IPS-18c (cell line): ENCODE data around the gene RAB23.
A peak's percentile ranks its signal among the peaks of the same experiment; 100 is the strongest.

Source experiments
- H3K4me3 ChIP-seq: 2 replicates; pipeline ENCODE4 v1.7.0; 2013; ENCODE audit warnings: low read depth, mild to moderate bottlenecking, low read length, moderate library complexity; ENCODE audit not compliant: insufficient read depth
- H3K9me3 ChIP-seq: one replicate; pipeline ENCODE4 v1.6.1; 2013; ENCODE audit warnings: mild to moderate bottlenecking, low read length, moderate library complexity; ENCODE audit not compliant: control insufficient read depth, insufficient read depth

Gene RAB23

GRCh38 chr6:57207141-57207540 lies 15.0 kb downstream of the RAB23 start:
- H3K4me3 ChIP-seq = no peak overlapping the region
- no peaks in the 10 kb centered on the region for H3K9me3 ChIP-seq

- no peaks in the 10 kb centered on the region for H3K9me3 ChIP-seq
These were observed 16.4 kb downstream of the RAB23 start for GRCh38 chr6:57205550-57206328.

GRCh38 chr6:57201718-57202117 lies 20.4 kb downstream of the RAB23 start:
- Histone ChIP-seq H3K9me3 (no peaks in the 10 kb centered on the region), H3K4me3 (no peak overlapping the region)

More at GRCh38 chr6:57205550-57206328, 16.4 kb downstream of the RAB23 start:
- H3K4me3 ChIP-seq = no peak overlapping the region

- no peaks in the 10 kb centered on the region for H3K9me3 ChIP-seq
- no peak overlapping the region for H3K4me3 ChIP-seq
These were observed 23.0 kb downstream of the RAB23 start for GRCh38 chr6:57198926-57199636.

GRCh38 chr6:57195457-57195856 lies 26.6 kb downstream of the RAB23 start:
- H3K9me3 ChIP-seq = no peaks in the 10 kb centered on the region

GRCh38 chr6:57193177-57193576 lies 28.9 kb downstream of the RAB23 start:
- no peaks in the 10 kb centered on the region for H3K9me3 ChIP-seq
- no peak overlapping the region for H3K4me3 ChIP-seq

More at GRCh38 chr6:57195457-57195856, 26.6 kb downstream of the RAB23 start:
- no peak overlapping the region for H3K4me3 ChIP-seq

- Histone ChIP-seq H3K4me3 (no peak overlapping the region), H3K9me3 (no peaks in the 10 kb centered on the region)
These were observed 32.0 kb downstream of the RAB23 start for GRCh38 chr6:57190140-57190539.

GRCh38 chr6:57183336-57183735 lies 38.8 kb downstream of the RAB23 start:
- no peaks in the 10 kb centered on the region for H3K9me3 ChIP-seq
- H3K4me3 ChIP-seq = no peak overlapping the region

GRCh38 chr6:57182017-57182432 lies 40.1 kb downstream of the RAB23 start:
- no peak overlapping the region for H3K4me3 ChIP-seq
- no peaks in the 10 kb centered on the region for H3K9me3 ChIP-seq

GRCh38 chr6:57180596-57180995 lies 41.5 kb downstream of the RAB23 start:
- Histone ChIP-seq H3K4me3 (no peak overlapping the region), H3K9me3 (no peaks in the 10 kb centered on the region)

- H3K9me3 ChIP-seq = no peaks in the 10 kb centered on the region
- no peak overlapping the region for H3K4me3 ChIP-seq
These were observed 44.4 kb downstream of the RAB23 start for GRCh38 chr6:57177545-57178265.

GRCh38 chr6:57174511-57174907 lies 47.6 kb downstream of the RAB23 start:
- no peak overlapping the region for H3K4me3 ChIP-seq
- no peaks in the 10 kb centered on the region for H3K9me3 ChIP-seq

GRCh38 chr6:57173886-57174510 lies 48.1 kb downstream of the RAB23 start:
- H3K9me3 ChIP-seq = no peaks in the 10 kb centered on the region
- H3K4me3 ChIP-seq = peak overlapping the region; percentile 73

- Histone ChIP-seq H3K4me3 (peak overlapping the region; percentile 73), H3K9me3 (no peaks in the 10 kb centered on the region)
These were observed 48.8 kb downstream of the RAB23 start for GRCh38 chr6:57173056-57173885.

GRCh38 chr6:57172136-57173055 lies 49.7 kb downstream of the RAB23 start, which contains the start of gene BAG2:
Gene BAG2 (plus strand): TSS chr6:57172326. CDS start chr6:57172698, 372 bp downstream.
- peak within 1 kb of the TSS; percentile 73 for H3K4me3 ChIP-seq
- H3K9me3 ChIP-seq = no peaks in the 10 kb centered on the region

GRCh38 chr6:57165080-57165479 lies 57.0 kb downstream of the RAB23 start:
- Histone ChIP-seq H3K9me3 (no peaks in the 10 kb centered on the region), H3K4me3 (no peak overlapping the region)
